ENCODE measurements around the gene RCBTB2.

GRCh38 chr13:48564056-48564455 lies 31.2 kb upstream of the RCBTB2 start:
- TF ChIP-seq CTCF (IDR thresholded peaks at IDR 0.05) (no peak), POLR2A (IDR thresholded peaks at IDR 0.05) (no peak), POLR2AphosphoS5 (IDR thresholded peaks at IDR 0.05) (no peak)

Data from breast epithelium (tissue), 3 donors.